ENCODE measurements around the gene BHMT. TPM values are rescaled to one million over a fixed set of nuclear protein-coding genes. Genes with fewer than 3 reads are reported as not detected.
"Not testable (repeated sequence)": the region's sequence is repeated elsewhere in the genome, so short reads cannot be mapped to it uniquely, and the experiment has no call there.

The BHMT gene
- total RNA-seq, 1 donor from 2014 or later: 0.34 TPM

DNA sequence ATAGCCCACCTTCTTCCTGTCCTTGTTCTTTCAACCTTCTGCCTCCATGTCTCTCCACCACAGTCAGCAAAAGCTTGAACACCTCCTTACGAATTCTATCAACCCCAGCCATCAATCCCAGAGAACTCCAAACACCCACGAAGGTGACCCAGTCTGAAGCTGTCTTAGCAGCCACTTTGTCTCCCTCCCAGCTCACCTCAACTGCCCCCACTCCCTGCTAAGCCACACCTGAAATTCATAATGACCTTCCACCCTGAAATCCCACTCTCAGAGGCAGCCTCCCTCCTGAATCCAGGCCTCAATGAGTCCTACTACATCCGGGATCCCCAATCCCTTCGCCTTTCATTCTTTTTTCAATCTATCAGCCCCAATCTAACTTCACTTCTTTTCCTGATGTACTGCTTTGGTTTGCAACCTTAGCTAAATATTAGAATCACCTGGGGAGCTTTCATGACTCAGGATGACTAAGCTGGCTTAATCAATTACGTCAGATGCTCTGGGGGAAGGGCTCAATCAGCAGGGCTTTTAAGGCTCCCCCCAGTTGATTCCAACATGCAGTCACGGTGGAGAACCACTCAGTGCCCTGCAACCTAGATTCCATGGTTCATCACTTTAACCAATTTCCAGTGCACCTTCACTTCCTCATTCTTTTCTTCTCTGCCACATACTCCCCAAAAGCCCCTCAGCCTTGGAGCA is 32.2 kb downstream of the BHMT start:
- Mint-ChIP-seq H3K27ac (peak overlapping the region; percentile 51), H3K9me3 (peaks cover 9% of the 10 kb centered on the region), H3K4me3 (no peak overlapping the region), H3K36me3 (no peaks in the 10 kb centered on the region), H3K27me3 (peaks cover 5% of the 10 kb centered on the region), H3K4me1 (ENCODE audit: unreplicated experiment) (peaks cover 10% of the 10 kb centered on the region)
- TF ChIP-seq, protein P1, sequence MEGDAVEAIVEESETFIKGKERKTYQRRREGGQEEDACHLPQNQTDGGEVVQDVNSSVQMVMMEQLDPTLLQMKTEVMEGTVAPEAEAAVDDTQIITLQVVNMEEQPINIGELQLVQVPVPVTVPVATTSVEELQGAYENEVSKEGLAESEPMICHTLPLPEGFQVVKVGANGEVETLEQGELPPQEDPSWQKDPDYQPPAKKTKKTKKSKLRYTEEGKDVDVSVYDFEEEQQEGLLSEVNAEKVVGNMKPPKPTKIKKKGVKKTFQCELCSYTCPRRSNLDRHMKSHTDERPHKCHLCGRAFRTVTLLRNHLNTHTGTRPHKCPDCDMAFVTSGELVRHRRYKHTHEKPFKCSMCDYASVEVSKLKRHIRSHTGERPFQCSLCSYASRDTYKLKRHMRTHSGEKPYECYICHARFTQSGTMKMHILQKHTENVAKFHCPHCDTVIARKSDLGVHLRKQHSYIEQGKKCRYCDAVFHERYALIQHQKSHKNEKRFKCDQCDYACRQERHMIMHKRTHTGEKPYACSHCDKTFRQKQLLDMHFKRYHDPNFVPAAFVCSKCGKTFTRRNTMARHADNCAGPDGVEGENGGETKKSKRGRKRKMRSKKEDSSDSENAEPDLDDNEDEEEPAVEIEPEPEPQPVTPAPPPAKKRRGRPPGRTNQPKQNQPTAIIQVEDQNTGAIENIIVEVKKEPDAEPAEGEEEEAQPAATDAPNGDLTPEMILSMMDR (conservative IDR thresholded peaks at IDR 0.05): no peak
- DNase-seq (ENCODE audit: extremely low spot score, unreplicated experiment): no peak

DNA sequence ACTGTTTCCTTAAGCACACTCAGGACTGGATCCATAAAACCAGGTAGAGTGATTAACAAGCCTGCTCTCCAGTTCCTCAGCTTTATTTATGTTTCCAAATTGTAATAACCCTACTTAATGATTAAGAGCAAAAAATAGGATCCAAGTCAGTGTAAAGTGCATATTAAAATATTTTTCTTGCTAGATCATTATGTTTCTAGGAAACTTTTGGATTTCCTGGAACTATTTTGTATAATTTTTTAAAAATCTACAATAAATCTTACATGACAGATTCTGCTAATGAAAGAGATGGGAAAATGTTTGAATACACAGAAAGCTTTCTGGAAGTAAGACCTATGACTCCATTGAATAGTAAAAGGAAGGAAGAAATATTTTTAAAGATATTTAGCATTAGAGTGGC is 35.5 kb downstream of the BHMT start:
- no peak for DNase-seq (ENCODE audit: extremely low spot score, unreplicated experiment)
- TF ChIP-seq, protein P1 (conservative IDR thresholded peaks at IDR 0.05): no peak
- Mint-ChIP-seq H3K4me3 (no peak overlapping the region), H3K27ac (no peak overlapping the region), H3K9me3 (no peaks in the 10 kb centered on the region), H3K36me3 (no peaks in the 10 kb centered on the region), H3K27me3 (peaks cover 5% of the 10 kb centered on the region), H3K4me1 (ENCODE audit: unreplicated experiment) (peaks cover 14% of the 10 kb centered on the region)

DNA sequence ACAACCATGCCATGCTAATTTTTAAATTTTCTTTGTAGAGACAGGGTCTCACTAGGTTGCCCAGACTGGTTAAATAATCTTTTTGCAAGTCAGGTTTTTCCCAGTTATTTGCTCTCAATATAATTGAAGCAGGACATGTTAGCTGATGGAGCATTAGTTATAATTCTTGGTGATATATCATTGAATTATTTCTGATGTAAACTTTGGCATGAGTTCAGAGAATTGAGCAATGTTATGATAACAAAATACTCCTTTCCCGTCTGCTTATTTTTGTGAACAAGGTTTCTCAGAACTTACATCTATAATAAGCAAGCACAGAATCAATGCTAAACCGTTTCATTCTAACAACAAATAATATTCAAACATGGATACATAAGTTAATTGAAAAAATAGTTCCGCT is 37.8 kb downstream of the BHMT start:
- H3K9me3 Mint-ChIP-seq: no peaks in the 10 kb centered on the region
- peaks cover 6% of the 10 kb centered on the region for H3K4me1 Mint-ChIP-seq (ENCODE audit: unreplicated experiment)
- no peak overlapping the region for H3K4me3 Mint-ChIP-seq
- no peak for DNase-seq (ENCODE audit: extremely low spot score, unreplicated experiment)
- no peaks in the 10 kb centered on the region for H3K36me3 Mint-ChIP-seq
- TF ChIP-seq, protein P1 (conservative IDR thresholded peaks at IDR 0.05): no peak
- no peak overlapping the region for H3K27ac Mint-ChIP-seq
- H3K27me3 Mint-ChIP-seq: no peaks in the 10 kb centered on the region

DNA sequence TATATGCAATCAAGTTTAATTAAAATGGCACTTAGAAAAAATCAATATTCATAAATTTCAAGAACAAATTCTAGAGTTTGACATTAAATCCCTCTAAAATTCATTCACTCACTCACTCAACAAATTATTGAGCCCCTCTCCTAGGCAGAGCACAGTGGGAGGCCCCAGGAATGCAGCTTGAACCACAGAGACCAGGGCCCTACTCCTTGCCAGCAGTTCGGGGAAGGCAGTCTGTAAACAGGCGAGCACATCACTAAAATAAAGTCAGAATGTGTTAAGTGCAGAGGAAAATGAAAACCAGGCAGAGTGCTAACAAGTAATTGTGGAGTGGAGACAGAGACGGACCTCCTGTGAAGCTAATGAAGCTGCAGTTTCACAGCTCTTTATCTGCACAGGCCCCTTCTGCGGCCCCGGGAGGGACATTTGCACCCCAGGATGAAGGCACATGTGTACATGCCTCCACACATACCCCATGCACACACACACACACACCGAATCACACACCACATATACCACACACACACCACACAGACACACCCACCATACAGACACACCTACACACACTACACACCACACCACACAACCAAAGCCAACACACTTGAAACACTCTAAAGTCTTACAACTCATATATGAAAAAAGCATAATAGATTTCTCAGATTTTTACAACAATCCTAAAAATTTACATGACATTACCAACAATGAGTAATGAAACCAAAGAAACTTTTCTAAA is 40.5 kb downstream of the BHMT start:
- no peak for DNase-seq (ENCODE audit: extremely low spot score, unreplicated experiment)
- no peaks in the 10 kb centered on the region for H3K9me3 Mint-ChIP-seq
- H3K27me3 Mint-ChIP-seq: no peaks in the 10 kb centered on the region
- H3K27ac Mint-ChIP-seq: no peak overlapping the region
- H3K4me1 Mint-ChIP-seq (ENCODE audit: unreplicated experiment): peaks cover 6% of the 10 kb centered on the region
- TF ChIP-seq, protein P1 (conservative IDR thresholded peaks at IDR 0.05): no peak
- no peak overlapping the region for H3K4me3 Mint-ChIP-seq
- no peaks in the 10 kb centered on the region for H3K36me3 Mint-ChIP-seq

DNA sequence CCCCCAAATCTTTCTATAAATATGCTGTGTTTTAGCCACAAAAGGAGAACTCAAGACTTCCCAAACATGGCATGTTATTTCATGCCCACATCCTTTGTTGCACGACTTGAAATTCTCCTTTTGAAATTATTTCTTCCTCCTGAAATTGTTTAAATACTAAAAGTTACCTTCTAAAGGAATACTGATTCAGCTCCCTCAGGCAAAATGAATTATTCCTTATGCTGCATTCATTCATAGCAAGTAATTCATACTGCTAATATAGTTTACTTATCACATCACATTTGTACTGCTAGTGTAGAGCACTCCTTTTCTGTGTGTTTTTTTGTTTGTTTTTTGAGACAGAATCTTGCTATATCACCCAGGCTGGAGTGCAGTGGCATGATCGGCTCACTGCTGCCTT is 45.7 kb downstream of the BHMT start:
- Mint-ChIP-seq H3K27ac (no peak overlapping the region), H3K36me3 (no peaks in the 10 kb centered on the region), H3K27me3 (no peaks in the 10 kb centered on the region), H3K4me1 (ENCODE audit: unreplicated experiment) (no peaks in the 10 kb centered on the region), H3K4me3 (no peak overlapping the region), H3K9me3 (no peaks in the 10 kb centered on the region)
- TF ChIP-seq, protein P1 (conservative IDR thresholded peaks at IDR 0.05): no peak
- no peak for DNase-seq (ENCODE audit: extremely low spot score, unreplicated experiment)

DNA sequence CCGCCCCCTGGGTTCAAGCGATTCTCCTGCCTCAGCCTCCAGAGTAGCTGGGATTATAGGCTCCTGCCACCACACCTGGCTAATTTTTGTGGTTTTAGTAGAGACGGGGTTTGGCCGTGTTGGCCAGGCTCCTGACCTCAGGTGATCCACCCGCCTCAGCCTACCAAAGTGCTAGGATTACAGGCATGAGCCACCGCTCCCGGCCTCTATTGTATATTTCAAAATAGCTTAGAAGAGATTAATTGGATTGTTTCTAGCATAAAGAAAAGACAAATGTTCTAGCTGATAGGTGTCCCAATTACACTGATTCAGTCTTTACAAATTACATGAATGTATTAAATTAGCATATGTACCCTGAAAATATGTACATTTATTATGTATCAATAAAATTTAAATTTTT is 50.0 kb downstream of the BHMT start:
- H3K36me3 Mint-ChIP-seq; H3K4me1 Mint-ChIP-seq (ENCODE audit: unreplicated experiment); H3K27ac Mint-ChIP-seq; DNase-seq (ENCODE audit: extremely low spot score, unreplicated experiment); H3K4me3 Mint-ChIP-seq; H3K27me3 Mint-ChIP-seq; H3K9me3 Mint-ChIP-seq: not testable (repeated sequence)

All from type B pancreatic cell (in vitro differentiated cells).